ENCODE results near the gene ARHGAP18. TPM values are rescaled to one million over a fixed set of nuclear protein-coding genes. Genes with fewer than 3 reads are reported as not detected.

The ARHGAP18 gene
- total and polyA plus RNA-seq, 8 donors: 8.2 to 41.0 (median 27.2) TPM

DNA sequence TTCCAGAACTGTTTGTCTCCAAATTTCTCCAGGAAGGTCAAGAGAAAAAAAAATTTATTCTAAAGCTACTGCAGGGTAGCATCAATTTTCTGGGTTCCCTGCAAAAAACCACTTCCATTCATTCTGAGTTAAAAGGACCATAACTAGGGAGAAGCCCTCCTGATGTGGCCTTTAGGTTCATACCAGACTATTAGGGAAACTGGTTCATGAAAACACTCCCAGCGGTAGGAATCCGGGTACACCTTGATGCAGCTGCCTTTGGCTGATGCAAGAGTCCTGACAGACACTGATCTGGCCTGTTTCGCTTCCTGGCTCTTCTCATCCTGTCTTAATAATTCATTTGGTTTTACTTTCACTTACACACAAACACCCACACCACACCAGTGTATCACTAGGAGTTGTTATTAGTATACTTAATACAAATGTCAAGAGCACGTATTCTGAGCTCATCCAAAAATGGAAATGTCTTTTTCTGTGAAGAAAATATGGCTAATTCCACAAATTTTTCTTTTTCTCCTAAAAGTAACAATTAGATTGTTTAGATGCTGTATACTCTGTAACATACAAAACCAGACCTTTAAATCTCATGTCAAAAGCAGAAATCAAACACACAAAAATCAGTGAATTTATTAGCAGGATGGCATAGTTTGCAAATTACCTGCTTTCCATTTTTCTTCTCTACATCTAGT, 38.4 kb upstream of the ARHGAP18 start:
- DNase-seq (no peak), FAIRE-seq (no peak), ATAC-seq (peak in 3 of 4 donors; percentile 33 to 65 (median 55))
- H3K27me3 ChIP-seq: no peaks in the 10 kb centered on the region
- WGBS, 2 donors: 82 to 88% methylated on average over 4 of the region's 4 CpGs
- intact Hi-C loops (cut with DNase I): no loop called here
- H3K27ac ChIP-seq: no peak overlapping the region
- H3K4me3 ChIP-seq: no peak overlapping the region
- H3K9me3 ChIP-seq: no peaks in the 10 kb centered on the region
- no peaks in the 10 kb centered on the region for H3K36me3 ChIP-seq
- no peaks in the 10 kb centered on the region for H3K4me1 ChIP-seq
- TF ChIP-seq, protein P1, sequence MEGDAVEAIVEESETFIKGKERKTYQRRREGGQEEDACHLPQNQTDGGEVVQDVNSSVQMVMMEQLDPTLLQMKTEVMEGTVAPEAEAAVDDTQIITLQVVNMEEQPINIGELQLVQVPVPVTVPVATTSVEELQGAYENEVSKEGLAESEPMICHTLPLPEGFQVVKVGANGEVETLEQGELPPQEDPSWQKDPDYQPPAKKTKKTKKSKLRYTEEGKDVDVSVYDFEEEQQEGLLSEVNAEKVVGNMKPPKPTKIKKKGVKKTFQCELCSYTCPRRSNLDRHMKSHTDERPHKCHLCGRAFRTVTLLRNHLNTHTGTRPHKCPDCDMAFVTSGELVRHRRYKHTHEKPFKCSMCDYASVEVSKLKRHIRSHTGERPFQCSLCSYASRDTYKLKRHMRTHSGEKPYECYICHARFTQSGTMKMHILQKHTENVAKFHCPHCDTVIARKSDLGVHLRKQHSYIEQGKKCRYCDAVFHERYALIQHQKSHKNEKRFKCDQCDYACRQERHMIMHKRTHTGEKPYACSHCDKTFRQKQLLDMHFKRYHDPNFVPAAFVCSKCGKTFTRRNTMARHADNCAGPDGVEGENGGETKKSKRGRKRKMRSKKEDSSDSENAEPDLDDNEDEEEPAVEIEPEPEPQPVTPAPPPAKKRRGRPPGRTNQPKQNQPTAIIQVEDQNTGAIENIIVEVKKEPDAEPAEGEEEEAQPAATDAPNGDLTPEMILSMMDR (IDR thresholded peaks at IDR 0.05): no peak

DNA sequence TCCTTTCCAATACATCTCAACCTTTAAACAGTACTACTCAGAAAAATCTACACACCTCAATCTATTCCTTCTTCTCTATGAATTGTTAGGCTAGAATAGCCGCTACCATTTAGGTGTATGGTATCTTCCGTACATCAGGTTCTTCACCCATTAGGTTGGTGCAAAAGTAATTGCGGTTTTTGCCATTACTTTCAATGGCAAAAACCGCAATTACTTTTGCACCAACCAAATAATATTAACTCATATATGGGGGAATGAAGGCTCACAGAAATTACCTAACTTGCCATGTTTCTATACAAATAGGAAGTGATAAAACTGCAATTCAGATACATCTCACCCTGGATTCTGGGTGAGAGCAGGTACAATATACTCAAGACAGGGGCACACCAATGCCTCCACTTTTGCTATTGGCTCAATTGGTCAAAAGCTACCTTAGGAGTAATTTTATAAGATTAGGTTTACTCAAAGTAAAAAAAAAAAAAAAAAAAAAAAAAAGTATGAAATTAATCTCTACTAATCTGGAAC, 37.7 kb upstream of the ARHGAP18 start:
- 70 to 77% methylated on average over 4 of the region's 4 CpGs for WGBS, 2 donors
- FAIRE-seq (no peak), ATAC-seq (no peak), DNase-seq (no peak)
- H3K27me3 ChIP-seq: no peaks in the 10 kb centered on the region
- H3K27ac ChIP-seq: no peak overlapping the region
- intact Hi-C loops (cut with DNase I): no loop called here
- no peaks in the 10 kb centered on the region for H3K36me3 ChIP-seq
- H3K9me3 ChIP-seq: no peaks in the 10 kb centered on the region
- H3K4me3 ChIP-seq: no peak overlapping the region
- no peaks in the 10 kb centered on the region for H3K4me1 ChIP-seq
- TF ChIP-seq, protein P1 (IDR thresholded peaks at IDR 0.05): no peak

DNA sequence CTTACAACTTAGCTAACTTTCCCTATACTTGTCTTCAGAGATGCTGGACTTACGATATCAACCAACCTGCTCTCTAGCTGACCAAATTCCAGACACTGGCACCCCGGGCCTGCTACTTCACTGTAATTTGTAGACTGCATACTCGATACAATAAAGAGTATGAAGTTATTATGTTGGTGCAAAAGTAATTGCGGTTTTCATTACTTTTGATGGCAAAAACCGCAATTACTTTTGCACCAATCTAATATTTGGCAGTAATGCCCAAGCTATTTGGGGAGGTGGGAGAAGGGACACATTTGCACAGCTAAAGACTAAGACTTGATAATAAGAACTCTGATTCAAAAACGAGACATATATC, 34.9 kb upstream of the ARHGAP18 start:
- ATAC-seq (no peak), DNase-seq (no peak), FAIRE-seq (no peak)
- no peaks in the 10 kb centered on the region for H3K4me1 ChIP-seq
- TF ChIP-seq, protein P1 (IDR thresholded peaks at IDR 0.05): no peak
- 65 to 72% methylated on average over 6 of the region's 6 CpGs for WGBS, 2 donors
- no peaks in the 10 kb centered on the region for H3K9me3 ChIP-seq
- H3K36me3 ChIP-seq: no peaks in the 10 kb centered on the region
- intact Hi-C loops (cut with DNase I): no loop called here
- no peaks in the 10 kb centered on the region for H3K27me3 ChIP-seq
- no peak overlapping the region for H3K27ac ChIP-seq
- H3K4me3 ChIP-seq: no peak overlapping the region

DNA sequence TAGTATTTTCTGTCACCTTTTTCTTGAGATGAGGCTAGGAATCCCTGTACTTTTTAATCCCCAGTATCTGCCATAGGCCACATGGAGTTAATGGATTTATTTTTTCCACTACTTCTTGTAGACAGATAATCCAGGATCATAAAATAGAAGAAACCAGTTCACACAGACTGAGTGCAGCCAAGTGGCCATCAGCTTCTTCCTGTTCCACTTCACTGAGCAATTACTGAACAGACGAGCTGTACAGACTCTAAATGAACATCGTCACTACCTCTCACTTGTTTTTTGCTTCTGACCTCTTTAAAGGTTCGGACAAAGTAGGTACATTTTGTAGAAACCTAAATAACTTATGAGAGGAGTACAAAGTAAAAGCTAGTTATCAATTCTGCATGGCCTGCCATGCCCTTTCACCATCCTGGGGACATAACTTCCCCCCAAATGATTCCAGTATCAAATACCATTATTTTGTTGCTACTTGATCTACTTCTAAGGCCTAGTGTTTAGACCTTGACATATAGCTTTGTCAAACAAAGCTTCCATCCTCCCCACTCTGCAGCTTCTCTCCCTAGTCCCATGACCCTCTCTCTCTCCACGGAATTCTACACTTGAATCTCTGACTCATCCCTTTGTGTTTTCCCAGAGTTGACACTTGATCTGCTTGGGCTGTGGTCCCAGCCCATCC, 34.4 kb upstream of the ARHGAP18 start:
- intact Hi-C loops (cut with DNase I): no loop called here
- no peaks in the 10 kb centered on the region for H3K4me1 ChIP-seq
- no peak for DNase-seq
- H3K27ac ChIP-seq: no peak overlapping the region
- no peaks in the 10 kb centered on the region for H3K36me3 ChIP-seq
- WGBS, 2 donors: 63 to 71% methylated on average over 4 of the region's 4 CpGs
- TF ChIP-seq, protein P1 (IDR thresholded peaks at IDR 0.05): no peak
- H3K9me3 ChIP-seq: no peaks in the 10 kb centered on the region
- no peak for FAIRE-seq
- peak in 1 of 4 donors; percentile 54 for ATAC-seq
- no peaks in the 10 kb centered on the region for H3K27me3 ChIP-seq
- no peak overlapping the region for H3K4me3 ChIP-seq

DNA sequence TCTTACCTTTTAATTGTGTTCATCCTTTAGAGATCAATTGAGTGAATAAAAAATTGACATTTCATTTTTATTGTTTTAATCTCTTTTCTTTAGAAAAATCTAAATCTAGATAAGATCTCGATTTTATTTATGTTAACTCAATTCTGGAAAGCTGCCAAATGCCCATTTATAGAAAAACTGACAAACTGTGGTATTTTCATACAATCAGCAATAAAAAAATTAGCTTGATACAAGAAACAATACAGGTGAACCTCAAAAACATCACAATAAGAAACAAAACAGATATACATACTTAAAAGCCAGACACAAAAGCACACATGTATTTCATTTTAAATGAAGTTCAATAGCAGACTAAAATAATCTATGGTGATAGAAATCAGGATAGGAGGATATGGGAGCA, 30.0 kb upstream of the ARHGAP18 start:
- intact Hi-C loops (cut with DNase I): no loop called here
- Histone ChIP-seq H3K4me1 (no peaks in the 10 kb centered on the region), H3K9me3 (no peaks in the 10 kb centered on the region), H3K4me3 (no peak overlapping the region), H3K36me3 (no peaks in the 10 kb centered on the region), H3K27me3 (no peaks in the 10 kb centered on the region), H3K27ac (no peak overlapping the region)
- no peak for ATAC-seq
- WGBS, 2 donors: 16 to 17% methylated on average over 1 of the region's 1 CpG
- TF ChIP-seq, protein P1 (IDR thresholded peaks at IDR 0.05): no peak
- no peak for FAIRE-seq
- DNase-seq: no peak
